Measurements from ENCODE around the gene FOSL2. TPM values are rescaled to one million over a fixed set of nuclear protein-coding genes. Genes with fewer than 3 reads are reported as not detected.

The FOSL2 gene
- total RNA-seq, 1 experiment from 2014 or later = 44.8 TPM

DNA sequence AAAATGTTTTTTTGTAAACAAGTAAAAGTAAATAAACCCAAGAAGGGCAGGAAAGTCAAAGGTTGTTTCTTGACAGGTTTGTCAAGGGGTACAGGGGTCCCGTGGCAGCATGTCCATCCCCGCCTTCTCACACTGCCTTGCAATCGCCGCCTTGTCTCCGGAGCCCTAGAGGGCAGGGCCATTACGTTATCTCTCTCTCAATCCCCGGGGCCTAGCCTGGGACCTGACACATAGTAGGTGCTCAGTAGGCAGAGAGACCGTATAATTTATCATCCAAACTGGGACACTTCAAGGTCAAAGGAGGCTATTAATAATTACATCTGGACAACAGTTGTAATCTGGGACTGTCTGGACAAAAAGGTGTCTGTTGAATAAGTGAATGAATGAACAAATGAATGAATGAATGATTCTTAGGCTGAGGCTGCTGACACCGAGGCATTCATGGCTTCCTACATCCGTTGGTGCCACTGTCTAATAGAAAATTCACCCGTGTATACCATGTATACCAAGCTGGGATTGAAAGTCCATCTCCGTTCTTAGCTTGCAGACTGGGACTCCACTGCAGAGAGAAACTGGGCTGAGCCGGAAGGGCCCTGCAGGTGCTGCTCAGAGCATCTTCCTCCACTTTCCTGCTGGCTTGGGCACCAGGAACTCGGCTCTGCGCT lies 58.4 kb downstream of the FOSL2 start (continued):
- TF ChIP-seq, protein P1, sequence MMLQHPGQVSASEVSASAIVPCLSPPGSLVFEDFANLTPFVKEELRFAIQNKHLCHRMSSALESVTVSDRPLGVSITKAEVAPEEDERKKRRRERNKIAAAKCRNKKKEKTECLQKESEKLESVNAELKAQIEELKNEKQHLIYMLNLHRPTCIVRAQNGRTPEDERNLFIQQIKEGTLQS (IDR thresholded peaks at IDR 0.05) = no peak
- TF ChIP-seq, protein P2, sequence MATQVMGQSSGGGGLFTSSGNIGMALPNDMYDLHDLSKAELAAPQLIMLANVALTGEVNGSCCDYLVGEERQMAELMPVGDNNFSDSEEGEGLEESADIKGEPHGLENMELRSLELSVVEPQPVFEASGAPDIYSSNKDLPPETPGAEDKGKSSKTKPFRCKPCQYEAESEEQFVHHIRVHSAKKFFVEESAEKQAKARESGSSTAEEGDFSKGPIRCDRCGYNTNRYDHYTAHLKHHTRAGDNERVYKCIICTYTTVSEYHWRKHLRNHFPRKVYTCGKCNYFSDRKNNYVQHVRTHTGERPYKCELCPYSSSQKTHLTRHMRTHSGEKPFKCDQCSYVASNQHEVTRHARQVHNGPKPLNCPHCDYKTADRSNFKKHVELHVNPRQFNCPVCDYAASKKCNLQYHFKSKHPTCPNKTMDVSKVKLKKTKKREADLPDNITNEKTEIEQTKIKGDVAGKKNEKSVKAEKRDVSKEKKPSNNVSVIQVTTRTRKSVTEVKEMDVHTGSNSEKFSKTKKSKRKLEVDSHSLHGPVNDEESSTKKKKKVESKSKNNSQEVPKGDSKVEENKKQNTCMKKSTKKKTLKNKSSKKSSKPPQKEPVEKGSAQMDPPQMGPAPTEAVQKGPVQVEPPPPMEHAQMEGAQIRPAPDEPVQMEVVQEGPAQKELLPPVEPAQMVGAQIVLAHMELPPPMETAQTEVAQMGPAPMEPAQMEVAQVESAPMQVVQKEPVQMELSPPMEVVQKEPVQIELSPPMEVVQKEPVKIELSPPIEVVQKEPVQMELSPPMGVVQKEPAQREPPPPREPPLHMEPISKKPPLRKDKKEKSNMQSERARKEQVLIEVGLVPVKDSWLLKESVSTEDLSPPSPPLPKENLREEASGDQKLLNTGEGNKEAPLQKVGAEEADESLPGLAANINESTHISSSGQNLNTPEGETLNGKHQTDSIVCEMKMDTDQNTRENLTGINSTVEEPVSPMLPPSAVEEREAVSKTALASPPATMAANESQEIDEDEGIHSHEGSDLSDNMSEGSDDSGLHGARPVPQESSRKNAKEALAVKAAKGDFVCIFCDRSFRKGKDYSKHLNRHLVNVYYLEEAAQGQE (IDR thresholded peaks at IDR 0.05; ENCODE audit: low read depth) = no peak
- TF ChIP-seq RAD21 (IDR thresholded peaks at IDR 0.05; ENCODE audit: low read depth) (no peak), POLR2AphosphoS5 (IDR thresholded peaks at IDR 0.05; ENCODE audit: low read depth, low read length) (no peak), SRF (IDR thresholded peaks at IDR 0.05; ENCODE audit: low read depth) (no peak)

- DNase-seq (ENCODE audit: low read depth, low spot score) (no peak), ATAC-seq (peak; percentile 39)
- POLR2A ChIA-PET = no interaction called here
- H2AFZ ChIP-seq (ENCODE audit: low read depth, low read length, poor library complexity, severe bottlenecking) = no peak overlapping the region
- no peaks in the 10 kb centered on the region for H4K20me1 ChIP-seq (ENCODE audit: insufficient read depth)
- no peaks in the 10 kb centered on the region for H3K27me3 ChIP-seq (ENCODE audit: insufficient read depth, low read length)
- TF ChIP-seq RAD21 (IDR thresholded peaks at IDR 0.05; ENCODE audit: low read depth) (no peak), POLR2A (IDR thresholded peaks at IDR 0.05; ENCODE audit: borderline replicate concordance, extremely low read depth, insufficient read depth, insufficient read length) (no peak), MAX (IDR thresholded peaks at IDR 0.05) (no peak), EZH2phosphoT487 (IDR thresholded peaks at IDR 0.05; ENCODE audit: borderline replicate concordance) (no peak), ZNF274 (IDR thresholded peaks at IDR 0.05; ENCODE audit: low read depth, low read length) (no peak), SIN3A (IDR thresholded peaks at IDR 0.05; ENCODE audit: low read depth) (no peak), FOSL1 (IDR thresholded peaks at IDR 0.05; ENCODE audit: low read depth) (no peak), YY1 (IDR thresholded peaks at IDR 0.05; ENCODE audit: extremely low read depth, insufficient replicate concordance, low read depth, low read length) (no peak), POLR2AphosphoS5 (IDR thresholded peaks at IDR 0.05; ENCODE audit: low read depth, low read length) (no peak)
- intact Hi-C loops (cut with micrococcal nuclease) = loop anchor here (1.0 to 2.0 kb wide), 4 partner anchors 645 to 769 kb away; no protein-coding TSS in a partner anchor
- H3K9me2 ChIP-seq (ENCODE audit: insufficient read depth) = no peaks in the 10 kb centered on the region
- CTCF ChIA-PET = interaction anchor here (0.8 to 1.9 kb wide), 3 partner anchors 745 to 752 kb away, joined by 3 to 6 read pairs (median 5); no protein-coding TSS in a partner anchor
- no peaks in the 10 kb centered on the region for H3K9me3 ChIP-seq (ENCODE audit: control insufficient read depth in 1 of 2, insufficient read depth in 1 of 2, low read depth in 1 of 2, low read length in 2 of 2)
- H3K4me2 ChIP-seq (ENCODE audit: low read length) = no peak overlapping the region
- no peaks in the 10 kb centered on the region for H3K79me2 ChIP-seq (ENCODE audit: insufficient read depth, low read length)
- H3K36me3 ChIP-seq (ENCODE audit: control insufficient read depth in 1 of 2, insufficient read depth in 2 of 2, low read length in 2 of 2) = no peaks in the 10 kb centered on the region
- no peak overlapping the region for H3K27ac ChIP-seq (ENCODE audit: low read depth, low read length)
- no peak overlapping the region for H3K4me3 ChIP-seq (replicated peaks in 1 of 2; ENCODE audit: low read depth in 1 of 2, low read length in 2 of 2)
- BruUV-seq (replicated peaks) = no TSS peak
- H3K4me1 ChIP-seq (ENCODE audit: control insufficient read depth in 1 of 2, insufficient read depth in 2 of 2, low read length in 2 of 2) = peaks cover 8 to 32% of the 10 kb centered on the region in 2 experiments; a peak in 3 of 4 replicates
- no peak overlapping the region for H3K9ac ChIP-seq (ENCODE audit: low read length)
- RAD21 ChIA-PET (ENCODE audit: low non-redundant PET in 1 of 2, low total read pairs in 2 of 2, uncharacterized antibody in 2 of 2, unreplicated experiment in 2 of 2) = no interaction called here
These were observed 59.3 kb downstream of the FOSL2 start for GRCh38 chr2:28451793-28452533.

Data from HCT116 (cell line).